Measurements from ENCODE around the gene PSMG3. TPM values are rescaled to one million over a fixed set of nuclear protein-coding genes. Genes with fewer than 3 reads are reported as not detected.

PSMG3 gene
- total and polyA plus RNA-seq, 2 donors (not counting 3 experiments of a cell fraction or from before 2014, with no cell fraction given) = 25.5 to 49.7 TPM

GRCh38 chr7:1603346-1604225 is 33.8 kb upstream of the PSMG3 start:
- H3K4me2 ChIP-seq (ENCODE audit: insufficient read depth, low read length) = no peak overlapping the region
- no peaks in the 10 kb centered on the region for H3K4me1 ChIP-seq (ENCODE audit: control insufficient read depth, extremely low read depth, insufficient read depth, low read length)
- no peaks in the 10 kb centered on the region for H3K79me2 ChIP-seq (ENCODE audit: control insufficient read depth, insufficient read depth, low read length)
- no peaks in the 10 kb centered on the region for H3K36me3 ChIP-seq (ENCODE audit: control insufficient read depth in 2 of 2, extremely low read depth in 1 of 2, insufficient read depth in 2 of 2, low read length in 2 of 2)
- ChIA-PET CTCF (no interaction called here), POLR2A (no interaction called here)
- no peaks in the 10 kb centered on the region for H3K9me1 ChIP-seq (replicated peaks; ENCODE audit: control insufficient read depth, extremely low read depth, insufficient read depth, low read length)
- FAIRE-seq = no peak
- TF ChIP-seq JUN (IDR thresholded peaks at IDR 0.05; ENCODE audit: borderline replicate concordance, insufficient read depth, insufficient read length, low read depth) (no peak), POLR2AphosphoS5 (IDR thresholded peaks at IDR 0.05; ENCODE audit: insufficient read depth, low read depth, low read length) (no peak), EZH2 (IDR thresholded peaks at IDR 0.05; ENCODE audit: borderline replicate concordance, low read depth, low read length, severe bottlenecking) (no peak), MYC (IDR thresholded peaks at IDR 0.05; ENCODE audit: low read depth, low read length) (no peak), FOS (IDR thresholded peaks at IDR 0.05; ENCODE audit: borderline replicate concordance, insufficient read depth, low read length) (no peak), CTCF (IDR thresholded peaks at IDR 0.05; ENCODE audit: extremely low read depth in 1 of 2, insufficient read depth in 1 of 2, low read depth in 1 of 2, low read length in 2 of 2) (no peak), MAX (IDR thresholded peaks at IDR 0.05; ENCODE audit: insufficient read depth, insufficient read length) (no peak), POLR2A (IDR thresholded peaks at IDR 0.05; ENCODE audit: low read depth, low read length) (no peak), GATA2 (IDR thresholded peaks at IDR 0.05; ENCODE audit: insufficient read depth, insufficient read length, low read depth, low read length) (no peak)
- H3K9ac ChIP-seq (replicated peaks; ENCODE audit: extremely low read depth, insufficient read depth, low read length) = no peak overlapping the region
- H4K20me1 ChIP-seq (replicated peaks; ENCODE audit: control insufficient read depth, extremely low read depth, insufficient read depth, low read length) = no peaks in the 10 kb centered on the region
- intact Hi-C loops (cut with micrococcal nuclease) = no loop called here
- no peak for DNase-seq (ENCODE audit: low read depth, low spot score)
- no peak overlapping the region for H3K27ac ChIP-seq (ENCODE audit: insufficient read depth, low read depth, low read length)
- H3K9me3 ChIP-seq (replicated peaks; ENCODE audit: control insufficient read depth, insufficient read depth, low read length) = no peaks in the 10 kb centered on the region
- dilution Hi-C loops (cut with MboI; ENCODE audit: extremely low pct_ligation_motif_present, low sequenced_read_pairs) = no loop called here
- H3K27me3 ChIP-seq (ENCODE audit: control insufficient read depth in 2 of 2, insufficient read depth in 2 of 2, low read length in 2 of 2) = peaks cover 0 to 2% of the 10 kb centered on the region in 2 experiments
- H2AFZ ChIP-seq (ENCODE audit: low read depth, low read length) = no peak overlapping the region
- BruUV-seq (replicated peaks) = no TSS peak
- H3K4me3 ChIP-seq (replicated peaks in 1 of 3; ENCODE audit: insufficient read depth in 1 of 3, low read depth in 1 of 3, low read length in 3 of 3) = no peak overlapping the region
